GM21786 (cell line): Measurements from ENCODE around the gene CLIC6.
"Not testable (repeated sequence)": the region's sequence is repeated elsewhere in the genome, so short reads cannot be mapped to it uniquely, and the experiment has no call there.

Experiments used
- ATAC-seq: cut with Tn5 transposase; IDR thresholded peaks from one replicate; pipeline ENCODE4 v1.9.1; 2021; ENCODE audit not compliant: unreplicated experiment

The CLIC6 gene

DNA sequence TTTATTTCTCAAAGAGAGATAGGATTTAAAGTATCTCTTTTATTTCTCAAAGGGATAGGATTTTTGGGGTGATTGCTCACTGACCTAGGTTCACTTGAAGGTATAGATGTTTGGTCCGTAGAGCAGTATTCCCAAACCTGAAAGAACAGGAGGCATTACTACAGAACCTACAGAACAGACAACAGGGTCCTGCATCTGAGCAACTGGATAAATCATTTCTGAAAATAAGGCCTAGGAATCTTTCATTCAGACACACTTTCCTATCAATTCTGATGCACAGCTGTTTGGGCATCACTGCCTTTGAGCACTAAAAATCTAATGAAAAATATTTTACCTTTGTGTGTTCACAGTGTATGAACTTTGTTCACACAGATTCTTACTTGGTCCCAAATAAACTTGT is 17.2 kb upstream of the CLIC6 start:
- ATAC-seq: no peak

DNA sequence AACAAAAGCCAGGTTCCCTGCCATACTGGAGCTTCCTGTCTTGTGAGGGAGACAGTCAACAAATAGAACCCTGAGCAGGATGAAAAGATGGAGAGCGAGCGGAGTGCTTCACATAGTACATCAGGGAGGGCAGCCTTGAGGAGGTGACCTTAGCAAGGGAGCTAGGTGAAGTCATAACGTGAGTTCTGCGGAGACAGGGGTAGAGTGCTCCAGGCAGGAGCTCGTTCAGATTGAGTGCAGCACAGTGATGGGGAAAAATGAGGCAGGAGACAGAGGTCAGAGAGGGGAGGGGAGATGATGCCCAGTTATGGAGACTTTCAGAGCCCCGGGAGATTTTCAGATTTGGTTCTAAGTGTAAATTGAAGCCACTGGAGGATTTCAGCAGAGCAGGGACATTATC is 15.3 kb upstream of the CLIC6 start:
- ATAC-seq: no peak

DNA sequence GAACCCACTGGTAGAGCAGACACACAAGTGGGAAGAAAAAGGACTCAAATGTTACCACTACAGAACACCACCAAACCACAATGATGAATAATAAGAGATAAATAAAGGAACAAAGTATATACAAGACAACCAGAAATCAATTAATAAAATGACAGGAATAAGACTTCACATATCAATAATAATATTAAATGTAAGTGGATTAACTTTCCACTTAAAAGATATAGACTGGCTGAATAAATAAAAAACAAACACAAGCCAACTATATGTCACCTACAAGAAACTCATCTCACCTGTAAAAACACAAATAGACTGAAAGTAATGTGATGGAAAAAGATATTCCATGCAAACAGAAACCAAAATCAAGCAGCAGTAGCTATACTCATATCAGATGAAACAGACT is 6.9 kb upstream of the CLIC6 start:
- ATAC-seq: no peak

DNA sequence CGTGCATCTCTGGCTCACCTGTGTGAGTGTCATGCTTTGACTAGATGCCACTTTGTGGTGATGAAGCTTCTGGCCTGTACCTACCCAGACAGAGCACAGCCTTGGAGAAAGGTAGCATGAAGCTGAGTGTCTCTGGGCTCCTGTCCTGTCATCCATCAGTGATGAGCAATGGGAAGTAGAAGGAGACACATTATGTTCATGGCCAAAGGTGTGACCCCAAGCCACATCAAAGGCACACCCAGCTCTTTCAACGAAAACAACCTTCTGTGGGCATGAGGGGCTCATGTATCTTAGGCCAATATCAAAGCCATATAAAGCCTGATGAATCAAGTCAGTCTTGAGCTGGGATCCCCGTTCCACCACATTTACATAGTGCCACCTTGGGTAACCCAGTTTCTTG is 1.0 kb upstream of the CLIC6 start:
- no peak for ATAC-seq

DNA sequence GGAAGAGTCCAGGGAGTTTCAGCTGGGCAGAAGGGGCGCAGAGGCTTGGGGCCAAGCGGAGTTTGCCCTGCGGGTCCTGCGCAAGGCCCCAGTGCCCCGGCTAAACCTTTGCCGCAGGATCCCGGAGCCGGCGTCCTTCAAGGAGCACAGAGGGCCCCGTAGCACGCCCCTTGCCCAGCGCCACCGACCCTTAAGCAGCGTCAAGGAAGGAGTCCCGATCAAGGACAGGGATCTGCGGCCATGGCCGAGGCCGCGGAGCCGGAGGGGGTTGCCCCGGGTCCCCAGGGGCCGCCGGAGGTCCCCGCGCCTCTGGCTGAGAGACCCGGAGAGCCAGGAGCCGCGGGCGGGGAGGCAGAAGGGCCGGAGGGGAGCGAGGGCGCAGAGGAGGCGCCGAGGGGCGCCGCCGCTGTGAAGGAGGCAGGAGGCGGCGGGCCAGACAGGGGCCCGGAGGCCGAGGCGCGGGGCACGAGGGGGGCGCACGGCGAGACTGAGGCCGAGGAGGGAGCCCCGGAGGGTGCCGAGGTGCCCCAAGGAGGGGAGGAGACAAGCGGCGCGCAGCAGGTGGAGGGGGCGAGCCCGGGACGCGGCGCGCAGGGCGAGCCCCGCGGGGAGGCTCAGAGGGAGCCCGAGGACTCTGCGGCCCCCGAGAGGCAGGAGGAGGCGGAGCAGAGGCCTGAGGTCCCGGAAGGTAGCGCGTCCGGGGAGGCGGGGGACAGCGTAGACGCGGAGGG is 520 bp downstream of the CLIC6 start:
- peak; percentile 53 for ATAC-seq

DNA sequence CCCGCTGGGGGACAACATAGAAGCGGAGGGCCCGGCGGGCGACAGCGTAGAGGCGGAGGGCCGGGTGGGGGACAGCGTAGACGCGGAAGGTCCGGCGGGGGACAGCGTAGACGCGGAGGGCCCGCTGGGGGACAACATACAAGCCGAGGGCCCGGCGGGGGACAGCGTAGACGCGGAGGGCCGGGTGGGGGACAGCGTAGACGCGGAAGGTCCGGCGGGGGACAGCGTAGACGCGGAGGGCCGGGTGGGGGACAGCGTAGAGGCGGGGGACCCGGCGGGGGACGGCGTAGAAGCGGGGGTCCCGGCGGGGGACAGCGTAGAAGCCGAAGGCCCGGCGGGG is 1.1 kb downstream of the CLIC6 start:
- not testable (repeated sequence) for ATAC-seq

DNA sequence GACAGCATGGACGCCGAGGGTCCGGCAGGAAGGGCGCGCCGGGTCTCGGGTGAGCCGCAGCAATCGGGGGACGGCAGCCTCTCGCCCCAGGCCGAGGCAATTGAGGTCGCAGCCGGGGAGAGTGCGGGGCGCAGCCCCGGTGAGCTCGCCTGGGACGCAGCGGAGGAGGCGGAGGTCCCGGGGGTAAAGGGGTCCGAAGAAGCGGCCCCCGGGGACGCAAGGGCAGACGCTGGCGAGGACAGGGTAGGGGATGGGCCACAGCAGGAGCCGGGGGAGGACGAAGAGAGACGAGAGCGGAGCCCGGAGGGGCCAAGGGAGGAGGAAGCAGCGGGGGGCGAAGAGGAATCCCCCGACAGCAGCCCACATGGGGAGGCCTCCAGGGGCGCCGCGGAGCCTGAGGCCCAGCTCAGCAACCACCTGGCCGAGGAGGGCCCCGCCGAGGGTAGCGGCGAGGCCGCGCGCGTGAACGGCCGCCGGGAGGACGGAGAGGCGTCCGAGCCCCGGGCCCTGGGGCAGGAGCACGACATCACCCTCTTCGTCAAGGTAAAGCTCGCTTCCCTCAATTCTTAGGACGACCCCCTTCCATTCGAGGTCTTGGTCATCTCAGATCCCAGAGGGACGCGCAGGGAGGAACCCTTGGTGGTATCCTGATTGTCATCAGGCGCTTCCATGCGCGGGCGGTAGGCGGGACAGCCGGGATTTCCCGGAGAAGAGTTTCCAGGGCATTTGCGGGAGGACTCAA is 1.6 kb downstream of the CLIC6 start:
- ATAC-seq: no peak

DNA sequence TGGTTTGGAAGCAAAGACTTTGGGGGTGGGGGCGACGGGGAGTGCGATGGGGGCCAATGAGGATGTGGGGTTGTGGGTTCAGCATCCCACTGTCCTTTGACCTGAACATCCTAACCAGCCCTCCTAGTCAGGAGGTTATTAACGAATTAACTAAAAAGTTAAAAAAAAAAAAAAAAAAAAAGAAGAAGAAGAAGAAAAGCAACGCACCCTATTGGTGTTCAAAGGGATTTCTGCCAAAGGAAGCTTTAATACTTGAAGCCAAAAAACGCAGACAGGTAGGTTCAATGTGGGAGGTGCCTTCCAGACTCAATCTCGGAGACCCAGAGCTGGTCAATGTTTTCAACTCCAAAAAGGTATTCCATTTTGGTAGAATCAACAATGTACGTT is 2.2 kb downstream of the CLIC6 start:
- no peak for ATAC-seq

DNA sequence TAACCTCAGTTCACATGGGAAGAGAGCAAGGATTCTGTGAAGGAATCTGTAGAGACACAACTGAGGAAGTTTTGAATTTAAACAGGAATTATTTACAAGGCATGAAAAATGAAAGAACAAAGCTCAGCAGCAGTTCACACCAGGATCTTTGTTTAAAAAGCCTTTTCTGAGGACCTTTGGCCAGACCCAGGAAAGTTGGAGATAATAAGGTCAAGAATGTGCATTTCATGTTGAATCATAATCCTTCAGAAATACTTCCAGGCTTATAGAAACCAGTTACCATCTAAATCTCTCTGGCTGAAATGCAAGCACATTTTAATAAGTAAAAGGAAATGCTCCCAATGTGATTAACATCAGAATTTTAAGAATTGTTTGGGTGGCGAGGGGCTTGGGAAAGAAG is 2.7 kb downstream of the CLIC6 start:
- ATAC-seq: no peak

DNA sequence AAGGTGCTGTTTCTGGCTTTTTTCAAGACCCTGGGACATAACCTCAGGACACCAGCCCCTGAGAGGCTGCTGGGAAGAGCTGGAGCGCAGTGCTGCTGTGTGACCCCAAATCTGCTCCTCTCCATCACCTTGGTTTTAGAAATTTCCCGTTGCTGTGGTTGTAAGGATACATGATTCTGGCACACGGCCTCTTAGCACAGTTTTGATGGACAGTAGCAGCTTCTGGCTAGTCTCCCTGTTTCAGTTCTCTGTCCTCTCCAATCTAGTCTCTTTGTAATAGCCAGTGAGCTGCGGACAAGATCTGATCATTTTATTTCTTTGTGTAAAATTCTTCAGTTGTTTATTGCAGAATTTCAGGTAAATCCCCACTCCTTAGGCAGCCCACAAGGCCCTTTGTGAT is 3.1 kb downstream of the CLIC6 start:
- no peak for ATAC-seq

DNA sequence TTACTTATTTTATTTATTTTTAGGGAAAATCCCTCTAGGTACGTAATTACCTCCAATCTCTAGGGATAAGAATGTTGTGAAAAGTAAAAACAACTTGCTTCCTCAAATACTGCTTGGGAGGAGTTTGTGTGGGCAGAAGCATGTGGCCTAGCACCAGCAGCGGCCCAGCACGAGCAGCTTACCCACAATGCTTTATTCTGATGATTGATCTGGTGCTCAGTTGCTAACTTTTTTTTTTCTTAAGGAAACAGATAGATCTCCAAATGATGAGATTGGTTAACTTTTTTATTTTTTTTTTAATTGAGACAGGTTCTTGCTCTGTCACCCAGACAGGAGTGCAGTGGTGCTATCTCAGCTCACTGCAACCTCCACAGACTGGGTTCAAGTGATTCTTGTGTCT is 4.2 kb downstream of the CLIC6 start:
- ATAC-seq: no peak

DNA sequence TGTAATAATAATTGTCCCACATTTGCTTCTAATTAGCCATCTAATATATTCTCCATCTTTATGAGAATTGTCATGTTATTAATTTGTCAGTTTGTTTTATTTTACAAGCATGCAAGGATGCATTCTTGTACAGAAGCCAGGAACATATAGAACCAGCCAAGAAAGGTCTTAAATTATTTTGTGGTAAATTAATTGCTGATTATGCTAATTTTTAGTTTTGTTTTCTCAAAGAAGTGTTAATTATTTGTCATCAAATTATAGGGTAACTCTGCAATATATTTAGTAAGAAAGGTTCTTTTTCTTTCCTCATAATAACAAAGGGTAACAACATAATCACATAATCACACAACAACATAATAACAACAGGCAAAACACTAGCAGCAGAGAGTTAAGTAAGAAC is 5.7 kb downstream of the CLIC6 start:
- no peak for ATAC-seq

DNA sequence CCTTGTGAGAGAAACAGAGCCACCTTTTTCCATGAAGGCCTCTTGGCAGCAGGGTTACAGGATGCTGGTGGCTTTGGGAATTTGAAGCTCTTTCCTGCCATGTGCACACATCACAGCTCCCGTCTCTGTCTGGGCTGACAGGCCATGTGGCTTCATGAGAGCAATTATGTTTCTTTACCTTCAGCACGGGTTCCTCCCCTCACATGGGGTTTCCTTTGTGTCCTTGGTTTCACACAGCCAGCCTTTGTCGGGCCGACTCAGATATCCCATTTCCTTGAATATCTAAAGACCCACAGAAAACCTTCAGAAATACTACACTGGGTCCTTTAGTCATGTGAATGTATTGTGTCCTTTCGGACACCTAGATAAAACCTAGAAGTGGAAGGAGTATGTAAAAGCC is 7.1 kb downstream of the CLIC6 start:
- ATAC-seq: no peak

DNA sequence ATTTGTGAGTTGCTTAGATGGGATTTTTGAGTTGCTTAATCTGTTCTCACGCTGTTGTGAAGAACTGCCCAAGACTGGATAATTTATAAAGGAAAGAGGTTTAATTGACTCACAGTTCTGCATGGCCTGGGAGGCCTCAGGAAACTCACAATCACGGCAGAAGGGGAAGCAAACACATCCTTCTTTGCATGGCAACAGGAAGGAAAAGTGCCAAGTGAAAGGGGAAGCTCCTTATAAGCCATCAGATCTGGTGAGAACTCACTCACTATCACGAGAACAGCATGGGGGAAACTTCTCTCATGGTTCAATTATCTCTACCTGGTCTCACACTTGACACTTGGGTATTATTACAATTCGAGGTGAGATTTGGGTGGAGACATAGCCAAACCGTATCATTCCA is 10.3 kb downstream of the CLIC6 start:
- ATAC-seq: no peak

DNA sequence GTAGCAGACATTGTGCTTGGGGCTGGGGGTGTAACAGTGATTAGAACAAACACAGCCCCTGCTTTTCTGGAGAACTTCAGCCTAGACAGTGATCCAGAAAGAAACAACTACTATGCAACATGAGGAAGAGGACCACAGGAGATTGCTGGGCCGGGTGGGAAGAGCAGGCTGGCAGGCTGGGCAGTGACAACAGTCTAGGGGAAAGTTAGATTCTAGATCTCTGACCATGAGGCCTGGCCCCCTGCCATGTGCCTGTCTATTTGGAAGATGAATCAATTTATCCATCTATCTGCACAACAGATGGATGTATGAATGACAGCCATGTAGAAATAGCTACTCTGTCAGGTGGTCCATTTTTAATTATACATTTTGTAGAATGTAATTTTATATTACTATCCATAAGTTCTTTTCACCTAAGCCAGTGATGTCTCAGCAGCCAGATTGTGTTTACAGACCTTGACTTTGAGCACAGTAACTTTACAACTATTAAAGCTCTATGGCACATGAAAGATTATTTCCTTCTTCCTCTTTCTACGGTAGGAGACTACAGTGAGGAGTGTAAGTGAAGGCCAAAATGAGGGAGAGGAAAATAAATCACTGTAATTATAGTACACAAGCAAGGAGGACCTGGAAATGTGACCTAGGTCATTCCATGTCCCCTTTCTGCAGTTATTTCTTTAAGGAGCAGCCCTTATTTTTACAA is 15.5 kb downstream of the CLIC6 start:
- no peak for ATAC-seq

DNA sequence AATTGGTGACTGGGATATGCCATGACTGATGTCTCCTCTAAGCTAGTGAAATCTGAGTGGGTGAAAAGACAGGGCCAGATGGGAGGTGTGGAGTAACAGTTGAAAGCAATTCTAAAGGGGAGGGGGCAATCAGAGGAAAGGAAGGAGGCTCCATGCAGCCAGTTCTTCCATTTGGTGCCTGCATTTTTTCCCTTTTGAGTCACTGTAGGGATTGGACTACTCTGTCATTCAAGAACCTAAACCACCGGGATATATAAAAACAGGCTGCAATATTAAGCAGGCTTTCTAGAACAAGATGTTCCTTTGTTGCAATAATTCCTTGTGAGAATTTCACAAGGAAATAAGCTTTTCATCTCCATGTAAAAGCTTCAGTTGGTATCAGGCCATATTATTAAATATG is 18.3 kb downstream of the CLIC6 start:
- ATAC-seq: no peak

DNA sequence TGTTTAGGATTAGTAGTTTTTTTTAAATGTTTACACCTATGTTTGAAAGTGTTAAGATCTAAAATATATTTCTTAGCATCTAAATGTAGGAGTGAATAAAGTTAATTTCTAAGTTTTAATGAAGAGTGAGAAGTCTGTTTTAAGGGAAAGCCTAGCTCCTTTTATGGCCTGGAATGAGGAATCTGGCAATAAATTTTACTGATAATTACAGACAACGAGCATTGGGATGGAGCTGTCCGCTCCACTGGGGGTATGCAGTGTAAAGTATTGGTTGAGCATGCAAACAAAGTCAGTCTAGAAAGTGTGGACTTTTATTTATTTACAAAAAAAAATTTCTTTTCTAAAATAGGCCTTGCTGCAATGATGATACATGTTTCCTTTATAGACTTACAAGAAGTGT is 19.0 kb downstream of the CLIC6 start:
- ATAC-seq: no peak

DNA sequence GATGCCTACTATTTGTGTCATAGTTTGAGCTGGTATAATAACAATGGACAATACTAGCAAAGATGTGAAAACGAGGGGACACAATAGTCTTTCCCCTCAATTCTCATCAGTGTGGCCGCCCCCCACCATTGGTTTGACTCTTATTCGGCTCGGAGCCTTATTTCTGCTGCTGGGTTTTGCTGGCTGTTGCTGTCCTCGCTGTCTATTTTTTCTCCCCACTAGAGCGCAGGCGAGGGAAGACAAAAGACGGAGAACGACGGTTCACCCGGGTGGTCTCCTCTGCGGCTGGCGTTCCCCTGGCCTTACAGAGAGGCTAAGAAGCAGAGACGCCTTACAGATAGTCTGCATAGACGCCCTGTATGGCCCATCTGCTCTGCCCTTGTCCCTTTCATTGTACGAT is 19.4 kb downstream of the CLIC6 start:
- no peak for ATAC-seq

DNA sequence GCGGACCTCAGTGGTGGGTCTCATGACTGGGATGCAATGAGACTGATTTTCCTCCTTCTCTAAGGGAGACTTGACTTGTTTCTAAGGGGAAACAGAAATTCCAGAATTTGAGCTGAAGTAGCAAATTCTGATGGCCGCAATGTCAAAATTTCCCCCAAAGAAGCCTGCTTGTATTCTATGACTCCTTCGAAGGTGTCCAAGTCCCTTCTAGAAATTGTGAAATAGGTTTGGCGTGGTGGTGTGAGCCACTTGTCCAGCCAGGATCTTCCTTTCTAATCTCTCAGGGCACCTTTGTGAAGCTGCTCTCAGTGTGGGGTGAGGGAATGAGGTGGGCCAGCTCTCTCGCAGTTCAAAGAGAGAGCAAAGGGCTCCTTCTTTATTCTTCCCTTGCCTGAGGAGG is 19.9 kb downstream of the CLIC6 start:
- no peak for ATAC-seq

DNA sequence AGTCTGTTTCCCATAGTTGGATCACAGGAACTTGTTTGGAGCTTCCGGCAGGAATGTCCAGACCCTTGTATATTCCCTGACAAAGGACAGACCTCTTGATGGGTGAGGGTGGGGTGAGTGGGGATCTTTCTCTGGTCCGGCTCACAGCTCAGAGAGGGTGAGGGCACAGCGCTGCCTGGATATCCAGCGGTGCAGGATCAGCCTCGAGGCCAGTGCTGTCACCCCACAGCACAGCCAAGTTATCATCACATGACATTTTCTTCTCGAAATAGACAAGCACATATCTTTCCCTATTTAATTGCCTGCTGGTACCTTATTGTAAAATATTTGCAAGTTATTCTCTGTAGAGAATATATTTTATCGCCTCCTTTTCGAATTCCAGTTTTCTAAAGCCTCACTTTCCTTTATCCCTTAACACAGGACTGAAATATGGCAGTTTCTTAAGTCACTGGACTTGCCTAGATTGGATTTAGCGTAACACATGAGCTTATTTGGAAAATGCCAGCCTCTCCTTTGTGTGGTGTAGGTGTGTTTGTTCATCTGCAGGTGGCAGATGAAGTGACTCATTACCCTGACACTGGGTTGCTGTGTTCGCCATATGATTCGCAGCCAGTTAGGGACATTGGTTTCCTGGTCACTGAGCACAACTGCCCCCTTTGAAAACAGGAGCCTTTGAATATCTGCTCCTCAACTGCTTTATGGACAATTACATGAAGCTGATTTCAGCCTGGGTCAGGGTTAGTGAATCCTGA is 21.4 kb downstream of the CLIC6 start:
- no peak for ATAC-seq

DNA sequence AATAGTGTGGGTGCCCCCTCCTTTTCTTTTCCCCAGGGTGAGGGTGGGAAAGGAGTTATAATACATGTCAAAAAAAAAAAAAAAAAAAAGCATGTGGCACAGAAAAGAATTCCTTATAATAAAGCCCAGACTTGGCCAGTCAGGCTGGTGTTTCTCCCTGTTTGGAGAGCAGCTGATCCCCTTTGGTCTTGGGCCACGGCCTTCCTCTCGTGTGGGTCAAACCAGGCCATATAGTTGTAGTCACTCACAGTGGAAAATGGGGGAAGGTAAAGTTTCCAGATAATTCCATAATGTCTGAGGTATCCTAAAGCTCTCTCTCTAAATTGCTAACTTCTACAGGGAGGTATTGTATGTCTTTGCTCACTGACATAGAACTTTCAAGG is 22.0 kb downstream of the CLIC6 start:
- ATAC-seq: no peak
